ENCODE measurements around the gene GALNT9. TPM values are rescaled to one million over a fixed set of nuclear protein-coding genes. Genes with fewer than 3 reads are reported as not detected.

The GALNT9 gene
- polyA plus RNA-seq, 1 experiment = not detected

- CTCF ChIA-PET = no interaction called here
- H3K4me3 ChIP-seq (ENCODE audit: low read depth, low read length) = no peak overlapping the region
Observed at GRCh38 chr12:132191715-132192553, 137.5 kb downstream of the GALNT9 start.

GRCh38 chr12:132190834-132191500 lies 138.4 kb downstream of the GALNT9 start:
- ChIA-PET POLR2A (no interaction called here), CTCF (no interaction called here)
- peaks cover 2% of the 10 kb centered on the region for H3K27me3 ChIP-seq (ENCODE audit: control insufficient read depth, insufficient read depth, low read length)

More at GRCh38 chr12:132191715-132192553, 137.5 kb downstream of the GALNT9 start:
- no peak for TF ChIP-seq CTCF (IDR thresholded peaks at IDR 0.05; ENCODE audit: insufficient read depth, low read depth, low read length)
- no peaks in the 10 kb centered on the region for H3K36me3 ChIP-seq (ENCODE audit: control insufficient read depth, insufficient read depth, low read length)
- POLR2A ChIA-PET = no interaction called here
- peaks cover 2% of the 10 kb centered on the region for H3K27me3 ChIP-seq (ENCODE audit: control insufficient read depth, insufficient read depth, low read length)
- DNase-seq (ENCODE audit: low read depth) = no peak

GRCh38 chr12:132190012-132190755 lies 139.2 kb downstream of the GALNT9 start:
- no peak for TF ChIP-seq CTCF (IDR thresholded peaks at IDR 0.05; ENCODE audit: insufficient read depth, low read depth, low read length)
- no peak for DNase-seq (ENCODE audit: low read depth)
- POLR2A ChIA-PET = no interaction called here
- peak overlapping the region; percentile 58 for H3K4me3 ChIP-seq (ENCODE audit: low read depth, low read length)
- no peaks in the 10 kb centered on the region for H3K36me3 ChIP-seq (ENCODE audit: control insufficient read depth, insufficient read depth, low read length)
- H3K27me3 ChIP-seq (ENCODE audit: control insufficient read depth, insufficient read depth, low read length) = peaks cover 1% of the 10 kb centered on the region; the same call in 1 of the 2 replicates
- CTCF ChIA-PET = no interaction called here

More at GRCh38 chr12:132190834-132191500, 138.4 kb downstream of the GALNT9 start:
- DNase-seq (ENCODE audit: low read depth) = no peak
- Histone ChIP-seq H3K4me3 (ENCODE audit: low read depth, low read length) (no peak overlapping the region), H3K36me3 (ENCODE audit: control insufficient read depth, insufficient read depth, low read length) (no peaks in the 10 kb centered on the region)
- TF ChIP-seq CTCF (IDR thresholded peaks at IDR 0.05; ENCODE audit: insufficient read depth, low read depth, low read length) = no peak

- H3K36me3 ChIP-seq (ENCODE audit: control insufficient read depth, insufficient read depth, low read length) = no peaks in the 10 kb centered on the region
- H3K4me3 ChIP-seq (ENCODE audit: low read depth, low read length) = peak overlapping the region; percentile 58
- peaks cover 1% of the 10 kb centered on the region; the same call in 1 of the 2 replicates for H3K27me3 ChIP-seq (ENCODE audit: control insufficient read depth, insufficient read depth, low read length)
- TF ChIP-seq CTCF (IDR thresholded peaks at IDR 0.05; ENCODE audit: insufficient read depth, low read depth, low read length) = no peak
- ChIA-PET POLR2A (no interaction called here), CTCF (no interaction called here)
- DNase-seq (ENCODE audit: low read depth) = peak; percentile 33
Observed at GRCh38 chr12:132189378-132190011, 139.9 kb downstream of the GALNT9 start.

Data from BJ (cell line).